ENCODE results near the gene SLC1A2. TPM values are rescaled to one million over a fixed set of nuclear protein-coding genes. Genes with fewer than 3 reads are reported as not detected.

Gene SLC1A2
- total RNA-seq, 1 experiment from 2014 or later: 0.50 TPM

- TF ChIP-seq ERG (CRISPR knock-in tag; IDR thresholded peaks at IDR 0.05) (no peak), ZNF416 (CRISPR knock-in tag; IDR thresholded peaks at IDR 0.05) (no peak), SMAD4 (CRISPR knock-in tag; IDR thresholded peaks at IDR 0.05) (no peak), CREM (CRISPR knock-in tag; IDR thresholded peaks at IDR 0.05) (no peak)
Measured at GRCh38 chr11:35311331-35311730, 108.0 kb downstream of the SLC1A2 start (continued).

GRCh38 chr11:35308157-35308556 is 111.2 kb downstream of the SLC1A2 start:
- ChIA-PET POLR2A (no interaction called here), CTCF (interaction anchor here (1.2 kb wide), 1 partner anchor 10 kb away, joined by 3 read pairs; no protein-coding TSS in a partner anchor)
- no peak overlapping the region for H3K27ac Mint-ChIP-seq
- ATAC-seq (no peak), DNase-seq (ENCODE audit: low spot score) (no peak)
- no peak overlapping the region for H3K4me3 Mint-ChIP-seq
- H3K27me3 Mint-ChIP-seq (ENCODE audit: low read depth): no peaks in the 10 kb centered on the region
- no peak for TF ChIP-seq JAZF1 (CRISPR knock-in tag; IDR thresholded peaks at IDR 0.05)
- TF ChIP-seq TEAD4 (CRISPR knock-in tag; IDR thresholded peaks at IDR 0.05): no peak
- TF ChIP-seq PRRX2 (CRISPR knock-in tag; IDR thresholded peaks at IDR 0.05): no peak
- TF ChIP-seq IRF1 (CRISPR knock-in tag; IDR thresholded peaks at IDR 0.05): no peak
- TF ChIP-seq USF1 (CRISPR knock-in tag; IDR thresholded peaks at IDR 0.05): no peak
- no peak for TF ChIP-seq TEAD1 (CRISPR knock-in tag; IDR thresholded peaks at IDR 0.05)
- TF ChIP-seq ZNF416 (CRISPR knock-in tag; IDR thresholded peaks at IDR 0.05): no peak
- TF ChIP-seq IRF2 (CRISPR knock-in tag; IDR thresholded peaks at IDR 0.05; ENCODE audit: borderline replicate concordance, low read depth): no peak
- no peaks in the 10 kb centered on the region for H3K36me3 Mint-ChIP-seq
- no peaks in the 10 kb centered on the region for H3K9me3 Mint-ChIP-seq
- H3K4me1 Mint-ChIP-seq: peaks cover 6% of the 10 kb centered on the region

GRCh38 chr11:35307221-35307621 is 112.1 kb downstream of the SLC1A2 start:
- Mint-ChIP-seq H3K36me3 (no peaks in the 10 kb centered on the region), H3K9me3 (no peaks in the 10 kb centered on the region), H3K27me3 (ENCODE audit: low read depth) (no peaks in the 10 kb centered on the region), H3K27ac (no peak overlapping the region), H3K4me1 (peaks cover 6% of the 10 kb centered on the region), H3K4me3 (no peak overlapping the region)
- ChIA-PET CTCF (interaction anchor here (1.2 kb wide), 1 partner anchor 10 kb away, joined by 3 read pairs; no protein-coding TSS in a partner anchor), POLR2A (no interaction called here)
- no peak for ATAC-seq
- DNase-seq (ENCODE audit: low spot score): no peak
- no peak for TF ChIP-seq NFE2L1 (CRISPR knock-in tag; IDR thresholded peaks at IDR 0.05)
- TF ChIP-seq IRF2 (CRISPR knock-in tag; IDR thresholded peaks at IDR 0.05; ENCODE audit: borderline replicate concordance, low read depth): no peak
- no peak for TF ChIP-seq E2F1 (CRISPR knock-in tag; IDR thresholded peaks at IDR 0.05)
- TF ChIP-seq TEAD1 (CRISPR knock-in tag; IDR thresholded peaks at IDR 0.05): no peak
- TF ChIP-seq ELF4 (CRISPR knock-in tag; IDR thresholded peaks at IDR 0.05; ENCODE audit: low read depth): no peak
- no peak for TF ChIP-seq RORB (CRISPR knock-in tag; IDR thresholded peaks at IDR 0.05)

- Mint-ChIP-seq H3K9me3 (no peaks in the 10 kb centered on the region), H3K27ac (no peak overlapping the region), H3K4me3 (no peak overlapping the region), H3K27me3 (ENCODE audit: low read depth) (no peaks in the 10 kb centered on the region), H3K36me3 (no peaks in the 10 kb centered on the region), H3K4me1 (peaks cover 6% of the 10 kb centered on the region)
- CTCF ChIA-PET: interaction anchor here (0.6 to 2.0 kb wide), 42 partner anchors 9 to 792 kb away, joined by 3 to 17 read pairs (median 4); partner anchors contain the start of gene ELF5
- ATAC-seq (peak; percentile 96), DNase-seq (ENCODE audit: low spot score) (peak; percentile 65)
- POLR2A ChIA-PET: interaction anchor here (0.7 to 1.3 kb wide), 4 partner anchors 10 to 377 kb away, joined by 3 to 5 read pairs (median 3); partner anchors contain the start of gene CD44
- TF ChIP-seq ARID4B (CRISPR knock-in tag; IDR thresholded peaks at IDR 0.05; ENCODE audit: borderline replicate concordance) (no peak), CBFB (CRISPR knock-in tag; IDR thresholded peaks at IDR 0.05; ENCODE audit: low read depth) (no peak), HMGA2 (CRISPR knock-in tag; IDR thresholded peaks at IDR 0.05) (no peak), CTCF (IDR thresholded peaks at IDR 0.05) (peak; percentile 25; the same call in 1 of the 2 replicates), ZNF138 (CRISPR knock-in tag; conservative IDR thresholded peaks at IDR 0.05) (no peak)
Measured at GRCh38 chr11:35305670-35306382, 113.5 kb downstream of the SLC1A2 start.
